Erythroblast (primary cell): ENCODE measurements around the gene ZGLP1.

Experiments used
- DNase-seq, 2 experiments: peaks; one replicate each; lab custom pipeline; 2025; lab: John Stamatoyannopoulos, UW
- GATA1 ChIP-seq: IDR thresholded peaks from 2 replicates; pipeline ENCODE4 v1.6.1; 2011; ENCODE audit warnings: low read depth, mild to moderate bottlenecking, control low read depth, low read length, moderate library complexity
- POLR2A ChIP-seq: IDR thresholded peaks from 2 replicates; pipeline ENCODE4 v1.6.1; 2011; ENCODE audit warnings: mild to moderate bottlenecking, low read length

Gene ZGLP1

GRCh38 chr19:10294368-10294697 is 15.3 kb downstream of the ZGLP1 start:
- TF ChIP-seq GATA1: no peak
- no peak for TF ChIP-seq POLR2A
- no peak for DNase-seq

GRCh38 chr19:10293637-10294367 is 15.8 kb downstream of the ZGLP1 start:
- TF ChIP-seq GATA1 (no peak), POLR2A (no peak)
- DNase-seq: no peak

GRCh38 chr19:10292789-10293636 is 16.6 kb downstream of the ZGLP1 start:
- no peak for TF ChIP-seq POLR2A
- TF ChIP-seq GATA1: no peak
- peak; percentile 87 for DNase-seq

GRCh38 chr19:10292206-10292788 is 17.3 kb downstream of the ZGLP1 start:
- peak; percentile 94 to 97 for DNase-seq
- TF ChIP-seq POLR2A (no peak), GATA1 (no peak)

GRCh38 chr19:10291554-10292205 is 17.9 kb downstream of the ZGLP1 start:
- DNase-seq: no peak
- TF ChIP-seq POLR2A (no peak), GATA1 (no peak)

GRCh38 chr19:10290876-10291553 is 18.6 kb downstream of the ZGLP1 start:
- peak; percentile 84 to 90 for DNase-seq
- TF ChIP-seq GATA1 (no peak), POLR2A (peak; percentile 73)

- TF ChIP-seq POLR2A (no peak), GATA1 (no peak)
- DNase-seq: peak in 1 of 2 experiments; percentile 68
These were observed 19.2 kb downstream of the ZGLP1 start for GRCh38 chr19:10290357-10290875.

GRCh38 chr19:10289836-10290356 is 19.7 kb downstream of the ZGLP1 start, which contains the start of gene ICAM5:
Gene ICAM5, plus strand, starts transcription at chr19:10289952. Its CDS starts 92 bp downstream, at chr19:10290044.
- DNase-seq: peak; percentile 88 to 89

GRCh38 chr19:10289167-10289835 is 20.3 kb downstream of the ZGLP1 start:
- DNase-seq: peak; percentile 91

More at GRCh38 chr19:10289836-10290356, 19.7 kb downstream of the ZGLP1 start, which contains the start of gene ICAM5:
- TF ChIP-seq GATA1 (no peak), POLR2A (no peak)

GRCh38 chr19:10288662-10289166 is 20.9 kb downstream of the ZGLP1 start:
- TF ChIP-seq POLR2A (peak; percentile 75), GATA1 (no peak)
- peak; percentile 93 to 94 for DNase-seq

More at GRCh38 chr19:10289167-10289835, 20.3 kb downstream of the ZGLP1 start:
- TF ChIP-seq GATA1: no peak
- peak; percentile 52 for TF ChIP-seq POLR2A
